Lung microvascular endothelial cell (primary cell): ENCODE measurements around the gene CRYBB1. TPM values are rescaled to one million over a fixed set of nuclear protein-coding genes. Genes with fewer than 3 reads are reported as not detected.

Experiments
- DNase-seq, 2 donors: peaks; one replicate each; pipeline versions ENCODE4 v3.0.0 to v3.0.0-alpha.2; 2010; ENCODE audit warnings: low read depth in 2 of 2
- total RNA-seq: library from RNA; depleted of rRNA; stranded (reverse); fragments of >200 nt; gene quantifications from 2 replicates; pipeline ENCODE4 v1.2.1, GENCODE V29; 2014

CRYBB1 gene
- total RNA-seq, 1 donor from 2014 or later, result 0.40 TPM

- no peak for DNase-seq
These were observed 62.9 kb downstream of the CRYBB1 start for GRCh38 chr22:26554956-26555355.

DNA sequence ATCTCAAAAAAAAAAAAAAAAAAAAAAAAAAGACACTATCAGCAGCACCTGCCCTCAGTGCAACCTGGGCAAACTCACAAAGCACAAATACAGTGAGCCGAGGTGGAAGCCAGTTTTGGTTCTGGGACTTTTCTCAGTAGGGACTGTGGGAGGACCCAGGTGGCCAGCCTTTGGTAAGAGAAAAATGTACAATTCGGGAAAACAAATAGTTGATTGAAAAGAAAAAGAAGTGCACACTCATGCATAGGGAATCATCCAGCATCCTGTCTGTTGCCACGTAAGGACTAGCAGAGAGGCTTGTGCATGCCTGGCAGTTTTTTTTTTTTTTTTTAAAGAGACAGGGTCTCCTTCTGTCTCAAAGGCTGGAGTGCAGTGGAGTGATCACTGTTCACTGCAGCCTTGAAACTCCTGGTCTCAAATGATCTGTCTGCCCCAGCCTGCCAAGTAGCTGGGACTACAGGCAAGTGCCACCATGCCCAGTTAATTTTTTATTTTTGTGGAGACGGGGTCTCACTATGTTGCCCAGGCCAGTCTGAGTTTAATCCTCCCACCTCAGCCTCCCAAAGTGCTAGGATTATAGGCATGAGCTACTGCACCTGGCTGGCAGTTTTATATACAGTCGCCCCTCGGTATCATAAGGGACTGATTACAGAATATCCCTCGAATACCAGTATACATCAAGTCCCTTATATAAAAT is 64.6 kb downstream of the CRYBB1 start:
- DNase-seq, result peak; percentile 56 to 85

- no peak for DNase-seq
These were observed 65.4 kb downstream of the CRYBB1 start for GRCh38 chr22:26552466-26552865.

- DNase-seq, result no peak
These were observed 66.3 kb downstream of the CRYBB1 start for GRCh38 chr22:26551568-26551967.

DNA sequence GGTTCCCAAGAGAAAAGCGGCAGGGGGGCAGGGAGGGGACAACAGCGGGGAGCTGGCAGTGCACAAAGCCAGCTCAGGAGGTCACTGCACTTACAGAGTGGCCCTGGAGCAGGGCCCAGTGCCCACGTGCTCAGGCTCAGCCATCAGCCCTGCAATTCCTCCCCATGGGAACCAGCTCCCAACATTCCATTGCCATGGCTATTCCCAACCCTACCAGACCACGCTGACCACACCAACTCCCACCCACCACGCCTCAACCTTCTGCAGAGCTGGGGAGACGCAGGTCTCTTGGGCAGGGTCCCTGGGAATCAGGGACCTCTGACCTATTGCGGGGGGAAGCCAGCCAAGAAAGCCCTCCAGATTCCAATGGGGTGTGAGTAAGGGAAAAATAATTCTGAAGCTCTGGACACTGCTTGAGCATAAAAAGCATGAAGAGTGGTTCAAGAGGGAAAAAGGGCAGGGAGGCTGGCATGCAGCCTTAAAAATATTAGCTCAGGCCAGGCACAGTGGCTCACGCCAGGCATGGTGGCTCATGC is 67.3 kb downstream of the CRYBB1 start:
- peak; percentile 21 to 85 for DNase-seq

- DNase-seq, result no peak
These were observed 67.8 kb downstream of the CRYBB1 start for GRCh38 chr22:26549902-26550497.

Other genes with a start within 250 kb of the CRYBB1 start
- gene ASPHD2, start 188.8 kb downstream of the CRYBB1 start, total RNA-seq, result 1.1 and 1.6 TPM in 2 replicates
- gene HPS4, start 134.2 kb downstream of the CRYBB1 start, total RNA-seq, result 11.8 and 14.1 TPM in 2 replicates
- gene SRRD, start 134.2 kb downstream of the CRYBB1 start, total RNA-seq, result 6.3 and 7.5 TPM in 2 replicates
- gene TFIP11, start 105.6 kb downstream of the CRYBB1 start, total RNA-seq, result 24.6 and 34.5 TPM in 2 replicates
- gene TPST2, start 27.9 kb downstream of the CRYBB1 start, total RNA-seq, result 34.7 and 78.8 TPM in 2 replicates
- gene CRYBA4, start 3.9 kb upstream of the CRYBB1 start, total RNA-seq, result not detected in 2 replicates
- gene MIAT, start 39.6 kb upstream of the CRYBB1 start, total RNA-seq, result 0.22 and 0.60 TPM in 2 replicates